GM18951 (cell line): ENCODE measurements around the gene PELI1.
A peak's percentile ranks its signal among the peaks of the same experiment; 100 is the strongest.

Experiments used
- POLR2A ChIP-seq: IDR thresholded peaks from 4 replicates; pipeline ENCODE4 v1.6.1; 2011; ENCODE audit warnings: mild to moderate bottlenecking; ENCODE audit not compliant: insufficient read length, insufficient read depth; ENCODE audit errors: extremely low read depth
- in situ Hi-C: fragments of 300-500 bp; cut with MboI; formaldehyde crosslinking; loops from one replicate; pipeline ENCODE4 v1.12.0; 2022; ENCODE audit warnings: low sequenced_read_pairs, mixed read lengths, inconsistent platforms; ENCODE audit not compliant: unreplicated experiment

PELI1 gene, protein sequence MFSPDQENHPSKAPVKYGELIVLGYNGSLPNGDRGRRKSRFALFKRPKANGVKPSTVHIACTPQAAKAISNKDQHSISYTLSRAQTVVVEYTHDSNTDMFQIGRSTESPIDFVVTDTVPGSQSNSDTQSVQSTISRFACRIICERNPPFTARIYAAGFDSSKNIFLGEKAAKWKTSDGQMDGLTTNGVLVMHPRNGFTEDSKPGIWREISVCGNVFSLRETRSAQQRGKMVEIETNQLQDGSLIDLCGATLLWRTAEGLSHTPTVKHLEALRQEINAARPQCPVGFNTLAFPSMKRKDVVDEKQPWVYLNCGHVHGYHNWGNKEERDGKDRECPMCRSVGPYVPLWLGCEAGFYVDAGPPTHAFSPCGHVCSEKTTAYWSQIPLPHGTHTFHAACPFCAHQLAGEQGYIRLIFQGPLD

DNA sequence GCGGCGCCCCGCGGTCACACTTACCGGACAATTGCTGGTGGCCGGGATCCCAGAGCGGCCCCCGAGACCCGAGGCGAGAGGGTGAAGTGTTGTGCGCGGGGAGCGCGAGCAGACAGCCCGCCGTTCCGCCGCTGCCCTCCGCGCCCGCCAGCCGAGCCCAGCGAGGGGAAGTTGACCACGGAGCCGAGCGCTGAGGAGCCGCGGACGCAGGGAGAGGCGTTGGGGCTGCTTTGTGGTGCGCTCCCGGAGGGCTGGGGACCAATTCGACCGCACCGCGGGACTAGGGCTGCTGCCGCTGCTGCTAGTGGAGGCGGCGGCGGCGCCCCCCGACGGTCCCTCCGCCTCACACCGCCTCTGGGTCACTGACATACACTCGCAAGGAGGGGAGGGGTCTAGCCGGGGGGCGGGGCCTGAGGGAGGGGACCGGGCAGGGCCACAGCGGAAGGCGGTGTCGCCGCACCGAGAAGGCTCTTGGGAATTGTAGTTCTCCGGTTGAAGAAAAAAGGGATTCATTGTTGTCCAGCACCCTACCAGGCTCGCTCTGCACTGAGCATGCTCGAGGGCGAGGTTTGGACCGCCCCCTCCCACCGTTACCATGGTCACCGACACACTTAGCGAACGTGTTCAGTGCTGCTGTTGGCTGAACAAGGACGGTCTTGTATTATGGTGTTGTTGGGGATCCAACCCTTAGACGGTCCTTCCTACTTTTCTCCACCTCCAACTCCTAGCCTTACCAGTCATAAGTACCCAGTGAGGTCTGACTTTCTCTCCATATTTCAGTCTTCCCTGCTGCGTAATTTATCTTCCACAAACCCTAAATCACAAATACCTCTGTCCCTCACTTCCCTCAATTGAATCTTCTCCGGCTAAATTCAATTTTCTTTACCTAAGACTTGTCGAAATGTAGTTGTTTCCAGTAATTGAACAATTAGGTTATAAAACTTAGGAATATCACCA lies at the start of gene PELI1:
Gene PELI1 (minus strand): TSS at position 364 of the 957 bp plus-strand sequence. CDS start 36,110 bp downstream, outside the sequence.
- in situ Hi-C loops, result no loop called here

DNA sequence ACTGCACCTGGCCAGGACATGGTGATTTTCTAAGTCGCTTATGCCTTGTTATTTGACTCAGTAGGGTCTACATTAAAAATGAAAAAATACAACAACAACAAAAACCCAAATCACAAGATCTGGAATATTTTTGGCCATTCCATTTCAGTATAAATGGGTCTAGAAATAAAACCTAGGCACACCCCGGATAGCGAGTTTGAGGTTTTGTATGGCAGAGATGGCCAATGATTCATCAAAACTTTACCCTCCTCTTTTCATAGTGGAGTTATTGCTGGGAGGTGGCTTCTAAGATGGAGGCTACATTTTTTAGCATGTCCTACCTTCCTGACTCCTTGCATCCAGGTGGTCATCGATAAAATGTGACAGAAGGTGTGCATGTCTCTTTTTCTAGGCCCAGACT lies 49.3 kb upstream of the PELI1 start:
- no peak for TF ChIP-seq POLR2A

More for the DNA sequence above, at the start of gene PELI1:
- peak; percentile 97 for TF ChIP-seq POLR2A

DNA sequence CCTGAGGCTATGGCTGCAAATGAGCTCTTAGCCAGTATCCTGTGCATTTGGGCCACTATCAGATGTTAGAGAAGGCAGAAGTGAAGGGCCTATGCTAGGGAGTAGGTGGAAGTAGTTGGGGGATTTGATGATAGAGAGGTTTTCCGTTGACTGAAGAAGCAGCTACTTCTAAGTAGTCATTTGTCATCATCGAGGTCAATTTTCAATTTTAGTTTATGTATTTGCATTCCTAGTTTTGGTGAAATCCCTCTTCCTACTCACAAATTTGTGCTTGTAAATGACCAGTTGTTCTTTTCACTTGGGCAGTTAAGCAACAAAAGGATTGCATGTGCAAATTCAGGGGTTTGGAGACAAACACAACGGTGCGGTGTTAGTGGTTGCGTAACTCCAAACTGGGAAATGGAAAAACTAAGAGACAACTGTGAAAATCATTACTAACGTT lies 48.5 kb upstream of the PELI1 start:
- no peak for TF ChIP-seq POLR2A
- in situ Hi-C loops, result no loop called here

More for the DNA sequence above, 49.3 kb upstream of the PELI1 start:
- in situ Hi-C loops, result no loop called here

DNA sequence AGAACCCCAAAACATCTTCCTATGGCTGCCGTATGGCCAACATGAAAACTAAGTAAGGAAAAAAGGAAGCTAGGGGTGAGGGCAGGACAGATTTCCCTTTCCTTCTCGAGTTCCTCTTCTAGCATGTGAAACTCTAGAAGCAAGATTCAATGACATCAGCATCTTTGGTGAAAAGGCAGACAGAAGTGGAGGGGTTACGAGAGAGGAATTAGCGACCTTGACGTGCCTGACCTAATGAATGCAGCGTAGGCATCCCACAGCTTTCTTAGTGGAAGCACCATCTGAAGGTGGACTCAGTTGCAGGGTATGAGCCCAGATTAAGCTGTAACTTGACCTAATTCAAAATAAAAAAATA lies 47.9 kb upstream of the PELI1 start:
- in situ Hi-C loops, result no loop called here
- TF ChIP-seq POLR2A, result no peak

DNA sequence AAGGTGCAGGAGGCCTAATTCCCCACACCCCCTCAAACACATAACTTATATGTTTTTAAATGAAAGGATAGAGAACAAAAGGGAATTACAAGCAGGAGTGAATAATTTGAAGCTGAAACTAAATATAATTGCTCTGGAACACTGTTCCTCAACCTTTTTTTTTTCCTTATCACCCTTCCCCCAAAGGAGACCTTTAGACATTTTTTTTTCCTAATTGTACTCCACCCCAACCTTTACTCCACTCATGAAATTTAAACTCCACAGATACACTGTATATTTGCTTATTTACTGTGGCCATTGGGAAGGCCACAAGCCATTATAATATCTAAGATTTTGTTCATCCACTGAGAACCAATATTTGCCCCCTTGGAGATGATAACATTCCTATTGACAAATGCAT lies 45.4 kb upstream of the PELI1 start:
- in situ Hi-C loops, result no loop called here

DNA sequence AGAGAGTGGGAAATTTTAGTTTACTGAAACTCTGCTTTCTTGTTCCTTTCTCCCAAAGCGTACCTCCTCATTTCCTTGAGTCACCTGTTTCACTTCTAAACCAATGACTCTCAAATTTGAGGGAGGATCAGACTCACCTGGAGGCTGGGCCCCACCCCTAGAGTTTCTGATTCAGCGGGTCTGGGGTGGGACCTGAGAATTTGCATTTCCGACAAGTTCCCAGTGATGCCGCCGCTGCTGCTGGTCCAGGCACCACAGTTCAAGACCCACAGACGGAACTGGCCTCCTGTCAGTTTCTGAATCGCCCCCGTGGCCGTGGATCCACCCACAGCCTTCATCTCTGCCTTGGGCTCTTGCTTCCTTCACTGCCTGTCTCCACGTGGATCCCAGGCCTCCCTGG lies 44.9 kb upstream of the PELI1 start:
- TF ChIP-seq POLR2A, result no peak
- in situ Hi-C loops, result no loop called here

More for the DNA sequence above, 45.4 kb upstream of the PELI1 start:
- TF ChIP-seq POLR2A, result no peak

DNA sequence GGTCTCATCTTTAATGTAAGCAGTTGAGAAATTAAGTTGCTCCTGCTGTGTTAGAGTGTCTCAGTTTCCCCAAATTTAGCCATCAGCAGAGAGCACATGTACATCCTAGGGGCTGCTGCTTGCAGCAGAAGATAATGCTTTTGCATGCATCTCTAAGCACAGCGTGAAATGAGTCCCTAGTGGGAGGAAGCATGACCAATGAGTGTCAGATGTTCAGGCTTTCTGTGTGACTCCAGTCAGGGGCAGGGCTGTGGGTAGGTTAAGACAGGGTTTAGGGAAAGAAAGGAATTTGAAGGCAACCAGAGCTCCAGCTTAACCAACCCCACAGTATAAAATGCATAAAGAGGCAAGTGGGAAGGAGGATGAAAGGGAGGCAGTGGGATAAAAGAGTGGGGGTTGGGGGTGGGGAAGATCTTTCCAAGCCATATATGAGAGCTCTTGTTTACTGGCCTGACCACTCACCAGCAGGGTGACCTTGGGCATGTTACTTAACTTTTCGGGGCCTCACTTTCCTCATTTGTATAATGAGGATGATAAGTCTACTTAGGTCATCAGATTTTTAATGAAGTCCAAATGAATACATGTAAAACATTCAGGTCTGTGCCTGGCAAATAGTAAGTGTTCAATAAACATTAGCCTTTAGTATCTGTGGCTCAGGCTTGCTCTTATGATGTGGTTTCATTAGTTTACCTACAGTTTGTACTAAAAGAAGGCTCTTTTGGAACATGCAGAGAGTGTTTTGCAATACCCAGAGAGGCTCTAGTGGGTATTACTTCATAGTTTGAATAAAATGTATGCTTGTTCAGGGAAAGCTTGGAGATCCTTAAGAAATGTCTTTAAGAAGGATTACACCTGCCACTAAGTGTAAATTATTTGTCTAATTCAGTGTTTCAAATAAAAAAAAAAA lies 42.7 kb upstream of the PELI1 start:
- TF ChIP-seq POLR2A, result no peak
- in situ Hi-C loops, result no loop called here

DNA sequence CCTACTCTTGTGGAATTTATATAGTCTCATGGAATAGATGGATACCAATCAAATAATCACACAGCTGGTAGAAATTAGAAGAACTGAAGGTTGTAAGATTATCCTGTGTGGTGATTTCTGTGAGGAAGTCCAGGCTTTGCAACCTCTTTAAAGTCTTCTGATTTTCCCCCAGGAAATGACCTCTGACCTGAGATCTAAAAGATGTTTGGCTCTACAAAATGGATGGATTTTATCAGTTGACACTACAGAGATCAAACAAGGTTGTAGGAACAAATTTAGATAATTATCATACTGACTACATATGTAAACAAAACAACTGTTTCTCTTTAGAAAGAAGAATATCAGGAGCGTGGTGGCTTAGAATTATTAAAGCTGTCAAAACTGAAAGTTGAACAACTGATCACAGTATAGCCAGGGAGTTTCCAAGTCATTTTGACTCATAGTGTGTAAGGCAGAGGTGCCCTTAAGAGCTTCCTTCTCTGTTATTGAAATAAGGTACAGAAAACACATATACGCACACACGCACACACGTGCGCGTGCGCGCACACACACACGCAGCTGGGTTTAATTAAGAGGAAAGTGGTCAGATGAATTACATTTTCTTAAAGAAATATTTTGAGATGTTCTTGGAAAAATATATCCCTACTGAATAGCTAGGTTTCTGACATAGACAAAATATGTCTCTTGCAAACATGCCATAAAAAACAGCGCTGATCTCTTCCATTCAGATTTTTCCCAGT lies 35.5 kb upstream of the PELI1 start:
- in situ Hi-C loops, result no loop called here
- no peak for TF ChIP-seq POLR2A

DNA sequence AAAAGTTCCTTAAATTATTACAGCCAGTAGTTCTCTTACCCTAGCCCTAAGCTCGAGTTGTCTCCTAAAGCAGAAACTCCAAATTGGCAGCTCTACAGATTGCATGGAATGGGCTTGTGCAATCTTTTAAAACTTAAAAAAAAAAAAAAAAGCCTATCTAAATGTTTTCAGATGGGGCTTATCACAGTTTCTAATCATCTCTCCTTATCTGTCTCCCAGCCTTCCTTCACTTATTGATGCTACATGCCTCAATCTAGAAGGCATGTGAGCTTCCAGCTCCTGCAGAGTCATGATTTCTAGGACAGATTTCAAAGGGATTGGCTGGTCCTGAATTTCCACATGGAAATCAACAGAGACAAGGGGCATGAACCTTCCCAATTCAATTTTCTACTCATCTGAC lies 33.1 kb upstream of the PELI1 start:
- TF ChIP-seq POLR2A, result no peak

DNA sequence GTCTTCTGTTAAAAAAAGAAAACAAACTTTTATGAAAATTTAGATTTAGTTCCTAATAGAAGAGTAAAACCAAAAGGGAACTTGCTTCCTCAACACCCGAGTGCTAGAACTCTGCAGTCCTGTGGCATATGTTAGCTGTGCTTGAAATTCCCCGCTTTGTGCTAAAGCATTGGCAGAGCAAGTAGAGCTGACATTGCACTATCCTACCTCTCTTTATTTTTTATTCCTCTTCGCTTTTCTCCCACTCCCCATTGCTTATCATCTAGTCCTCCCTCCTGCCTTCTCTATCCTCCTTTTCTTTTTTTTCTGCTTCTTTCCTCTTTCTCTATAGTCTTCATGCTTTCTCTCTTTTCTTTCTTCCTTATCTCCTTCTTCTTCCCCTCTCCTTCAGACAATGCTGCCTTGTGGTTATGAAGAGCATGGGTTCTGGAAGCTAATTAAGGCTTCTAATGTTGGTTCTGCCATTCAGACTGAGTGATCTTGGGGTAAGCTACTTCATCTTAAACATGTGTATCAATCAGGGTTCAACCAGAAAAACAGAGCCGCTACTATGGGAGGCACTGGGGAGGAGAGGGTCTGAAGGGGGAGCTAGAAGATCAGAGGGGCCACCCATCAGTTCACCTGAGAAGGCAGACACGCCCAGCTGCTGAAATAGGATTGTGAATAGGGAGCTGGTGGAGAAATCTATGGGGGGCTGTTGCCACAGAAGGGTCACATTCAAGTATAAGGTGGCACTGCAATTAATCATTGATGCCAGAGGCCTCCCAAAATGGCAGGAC lies 31.4 kb upstream of the PELI1 start:
- in situ Hi-C loops, result no loop called here
- TF ChIP-seq POLR2A, result no peak

More for the DNA sequence above, 33.1 kb upstream of the PELI1 start:
- in situ Hi-C loops, result no loop called here
